NCI-H128 (cell line): ENCODE data around the gene GANC.
"Not testable (repeated sequence)": the region's sequence is repeated elsewhere in the genome, so short reads cannot be mapped to it uniquely, and the experiment has no call there.

Experiments
- DNase-seq: peaks from one replicate; lab custom pipeline; 2025; ENCODE audit not compliant: unreplicated experiment; lab: John Stamatoyannopoulos, UW

Gene GANC

GRCh38 chr15:42283671-42284070, 10.7 kb downstream of the GANC start:
- DNase-seq, result no peak

DNA sequence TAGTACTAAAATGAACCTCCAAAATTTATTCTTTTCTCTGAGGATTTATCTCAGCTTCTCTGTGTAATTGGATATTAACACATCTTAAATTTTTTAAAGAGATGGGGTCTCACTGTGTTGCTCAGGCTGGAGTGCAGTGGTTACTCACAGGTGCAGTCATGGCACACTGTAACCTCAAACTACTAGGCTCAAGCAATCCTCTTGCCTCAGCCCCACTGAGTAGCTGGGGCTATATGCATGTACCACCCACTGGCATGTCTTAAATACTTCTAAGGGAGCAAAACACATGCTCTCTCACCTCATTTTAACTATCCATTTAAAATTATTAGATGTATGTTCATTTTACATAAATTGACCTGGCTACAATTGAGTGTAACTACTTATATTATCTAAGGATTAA, 11.6 kb downstream of the GANC start:
- DNase-seq, result no peak

- no peak for DNase-seq
Observed at GRCh38 chr15:42285034-42285433, 12.0 kb downstream of the GANC start.

- DNase-seq, result no peak
Observed at GRCh38 chr15:42286445-42287029, 13.5 kb downstream of the GANC start.

DNA sequence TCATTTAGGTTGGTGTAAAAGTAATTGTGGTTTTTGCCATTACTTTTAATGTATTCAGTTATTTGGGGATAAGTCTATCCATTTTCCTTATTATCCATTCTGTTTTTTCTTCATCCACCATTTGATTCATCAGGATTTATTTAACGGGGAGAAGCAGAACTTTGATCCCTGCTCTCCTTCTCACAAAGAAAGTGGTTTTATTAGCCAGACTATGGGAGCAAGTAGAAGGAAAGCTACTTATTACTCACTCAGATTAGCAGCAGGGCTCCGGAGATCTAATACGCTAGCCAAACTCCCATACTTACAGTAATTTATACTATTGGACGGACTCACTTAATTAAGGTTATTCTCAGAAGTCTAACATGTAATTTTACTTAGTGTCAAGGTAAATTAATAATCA, 14.9 kb downstream of the GANC start:
- DNase-seq, result no peak

DNA sequence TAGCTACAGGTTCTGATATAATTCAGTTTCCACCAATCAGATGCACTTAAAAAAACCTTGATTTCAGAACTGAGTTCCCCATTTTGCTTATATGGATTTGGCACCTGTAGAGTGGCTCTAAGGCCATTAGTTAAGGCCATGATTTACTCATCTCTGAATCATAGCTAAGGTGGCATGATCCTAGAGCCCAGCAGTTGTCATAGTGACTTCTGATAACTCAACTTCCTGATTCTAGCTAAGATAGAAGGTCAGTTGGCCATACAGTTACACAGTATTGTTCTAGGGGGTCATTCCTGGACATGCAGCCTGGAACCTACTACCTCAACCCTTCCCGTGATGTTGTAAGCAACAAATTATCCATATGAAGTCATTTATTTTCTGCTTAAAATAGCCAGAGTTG, 16.2 kb downstream of the GANC start:
- no peak for DNase-seq

- not testable (repeated sequence) for DNase-seq
Observed at GRCh38 chr15:42301004-42301403, 28.0 kb downstream of the GANC start.

- DNase-seq, result no peak
Observed at GRCh38 chr15:42306681-42307080, 33.7 kb downstream of the GANC start.

DNA sequence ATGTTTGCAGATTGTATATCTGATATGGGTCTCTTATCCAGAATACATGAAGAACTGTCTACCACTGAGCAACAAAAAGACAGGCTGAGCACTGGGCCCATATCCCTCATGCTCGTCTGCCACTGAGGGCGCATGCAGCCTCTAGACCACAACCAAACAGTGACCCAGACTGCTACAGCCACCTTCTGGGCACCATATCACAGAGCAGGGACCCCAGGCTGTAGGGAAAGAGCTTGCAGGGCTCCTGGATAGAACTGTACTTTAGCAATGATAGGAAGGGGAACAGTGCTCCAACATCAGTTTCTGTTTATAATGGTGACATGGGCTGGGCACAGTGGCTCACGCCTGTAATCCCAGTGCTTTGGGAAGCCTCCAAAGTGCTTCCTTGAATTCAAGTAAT, 40.5 kb downstream of the GANC start:
- no peak for DNase-seq

DNA sequence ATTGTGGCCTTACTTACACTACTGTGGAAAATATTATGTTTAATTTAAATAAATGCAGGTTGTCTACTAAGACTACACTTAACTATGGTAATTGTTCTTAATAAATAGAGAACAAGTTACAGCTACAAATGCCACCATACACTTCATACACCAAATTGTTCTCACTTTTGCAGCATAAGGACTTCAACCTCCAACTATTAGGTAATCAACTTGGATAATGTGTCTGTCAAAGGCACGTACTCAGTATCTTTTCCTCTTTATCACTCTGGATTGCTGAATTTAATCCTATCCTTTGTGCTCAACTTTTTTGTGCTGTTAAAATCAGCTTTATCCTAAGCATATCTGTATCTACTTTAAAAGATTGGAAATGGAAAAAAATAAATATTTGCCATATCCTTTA, 41.8 kb downstream of the GANC start:
- DNase-seq, result no peak

DNA sequence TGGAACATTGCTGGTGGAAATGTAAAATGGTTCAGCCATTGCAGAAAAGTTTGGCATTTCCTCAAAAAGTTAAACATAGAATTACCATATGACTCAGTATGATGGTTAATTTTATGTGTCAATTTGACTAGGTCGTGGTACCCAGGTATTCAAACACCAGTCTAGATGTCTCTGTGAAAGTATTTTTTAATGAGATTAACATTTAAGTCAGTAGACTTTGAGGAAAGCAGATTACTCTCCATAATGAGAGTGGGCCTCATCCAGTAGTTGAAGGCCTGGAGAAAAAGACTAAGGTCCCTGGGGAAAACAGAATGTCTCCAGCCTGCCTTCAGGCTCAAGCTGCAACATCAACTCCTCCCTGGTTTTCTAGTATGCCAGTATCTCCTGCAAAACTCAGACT, 42.5 kb downstream of the GANC start:
- no peak for DNase-seq

- DNase-seq, result not testable (repeated sequence)
Observed at GRCh38 chr15:42316282-42316805, 43.3 kb downstream of the GANC start.

DNA sequence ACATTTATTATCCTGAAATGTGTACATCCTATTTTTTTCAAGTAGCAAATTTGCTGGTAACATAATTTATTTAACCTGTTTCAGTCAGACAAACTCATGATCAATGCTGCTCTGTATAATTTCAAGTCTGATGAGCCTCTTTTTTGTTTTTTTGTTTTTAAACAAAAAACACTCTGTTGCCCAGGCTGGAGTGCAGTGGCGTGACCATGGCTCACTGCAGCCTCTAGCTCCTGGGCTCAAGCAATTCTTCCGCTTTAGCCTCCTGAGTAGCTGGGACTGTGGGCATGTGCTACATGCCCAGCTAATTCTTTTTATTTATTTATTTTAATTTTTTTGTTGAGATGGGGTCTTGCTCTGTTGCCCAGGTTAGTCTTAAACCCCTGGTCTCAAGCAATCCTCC, 46.2 kb downstream of the GANC start:
- DNase-seq, result no peak

DNA sequence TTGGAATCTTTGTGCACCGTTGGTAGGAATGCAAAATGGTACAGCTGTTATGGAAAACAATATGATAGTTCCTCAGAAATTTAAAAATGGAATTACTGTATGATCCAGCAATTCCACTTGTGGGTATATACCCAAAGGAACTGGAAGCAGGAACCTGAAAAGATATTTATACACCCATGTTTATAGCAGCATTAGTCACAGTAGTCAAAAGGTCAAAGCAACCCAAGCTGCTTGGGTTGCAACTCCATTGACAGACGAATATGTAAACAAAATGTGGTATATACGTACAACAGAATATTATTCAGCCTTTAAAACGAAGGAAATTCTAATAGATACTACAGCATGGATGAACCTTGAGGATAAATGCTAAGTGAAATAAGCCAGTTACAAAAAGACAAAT, 51.3 kb downstream of the GANC start:
- DNase-seq, result no peak

- no peak for DNase-seq
Observed at GRCh38 chr15:42329161-42329560, 56.2 kb downstream of the GANC start.

GRCh38 chr15:42329992-42330391, 57.0 kb downstream of the GANC start:
- no peak for DNase-seq

DNA sequence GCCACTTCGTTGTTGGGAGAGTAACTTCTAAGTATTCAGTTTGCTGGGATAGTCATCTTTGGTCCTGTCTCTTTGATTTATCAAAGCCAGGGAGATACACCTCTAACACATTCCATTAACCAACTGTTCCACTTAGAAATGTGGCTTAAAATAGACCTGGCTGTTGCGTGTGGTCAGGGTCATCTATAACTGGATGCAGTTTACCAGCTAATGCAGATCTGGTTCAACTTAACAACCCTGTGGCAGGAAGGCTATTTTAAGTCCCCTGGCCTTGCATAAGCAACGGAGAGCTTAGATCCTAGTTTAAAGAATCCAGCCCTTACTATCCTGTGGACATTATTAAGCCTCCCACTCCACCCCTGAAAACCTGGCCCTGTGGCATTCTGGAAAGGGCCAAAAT, 58.2 kb downstream of the GANC start:
- DNase-seq, result no peak

GRCh38 chr15:42332331-42332730, 59.3 kb downstream of the GANC start:
- no peak for DNase-seq

DNA sequence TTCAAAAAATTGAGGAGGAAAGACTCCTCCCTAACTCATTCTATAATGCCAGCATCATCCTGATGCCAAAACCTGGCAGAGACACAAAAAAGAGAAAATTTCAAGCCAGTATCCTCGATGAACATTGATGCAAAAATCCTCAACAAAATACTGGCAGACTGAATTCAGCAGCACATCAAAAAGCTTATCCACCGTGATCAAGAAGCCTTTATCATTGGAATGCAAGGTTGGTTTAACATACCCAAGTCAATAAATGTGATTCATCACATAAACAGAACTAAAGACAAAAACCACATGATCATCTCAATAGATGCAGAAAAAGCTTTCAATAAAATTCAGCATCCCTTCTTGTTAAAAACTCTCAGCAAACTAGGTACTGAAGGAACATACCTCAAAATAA, 62.1 kb downstream of the GANC start:
- DNase-seq, result no peak

DNA sequence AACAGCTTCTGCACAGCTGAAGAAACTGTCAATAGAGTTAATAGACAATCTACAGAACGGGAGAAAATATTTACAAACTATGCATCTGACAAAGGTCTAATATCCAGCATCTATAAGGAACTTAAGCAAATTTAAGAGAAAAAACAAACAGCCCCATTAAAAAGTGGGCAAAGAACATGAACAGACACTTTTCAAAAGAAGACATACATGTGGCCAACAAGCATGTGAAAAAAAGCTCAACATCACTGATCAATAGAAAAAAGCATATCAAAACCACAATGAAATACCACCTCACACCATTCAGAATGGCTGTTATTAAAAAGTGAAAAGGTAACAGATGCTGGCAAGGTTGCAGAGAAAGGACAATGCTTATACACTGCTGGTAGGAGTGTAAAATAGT, 63.6 kb downstream of the GANC start:
- DNase-seq, result not testable (repeated sequence)

- DNase-seq, result not testable (repeated sequence)
Observed at GRCh38 chr15:42337104-42337503, 64.1 kb downstream of the GANC start.

DNA sequence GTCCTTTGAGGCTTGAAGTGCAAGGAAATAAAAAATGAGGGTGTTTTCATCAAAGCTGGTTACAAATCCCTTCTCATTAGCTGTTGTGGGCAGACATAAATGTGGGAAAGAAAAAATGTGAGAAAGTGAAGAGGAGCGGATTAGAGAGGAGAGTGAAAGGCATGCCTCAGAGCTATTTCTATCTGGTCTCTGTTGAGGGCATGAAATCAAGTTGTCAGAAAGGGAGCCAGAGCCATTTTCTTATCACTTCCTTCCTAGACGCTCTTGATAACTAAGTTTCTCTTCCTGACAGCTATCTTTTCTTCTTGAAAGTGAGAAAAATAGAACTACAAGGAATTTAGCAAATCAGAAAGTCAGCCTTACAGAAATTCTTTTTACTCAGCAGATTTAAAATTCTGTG, 65.5 kb downstream of the GANC start:
- no peak for DNase-seq

DNA sequence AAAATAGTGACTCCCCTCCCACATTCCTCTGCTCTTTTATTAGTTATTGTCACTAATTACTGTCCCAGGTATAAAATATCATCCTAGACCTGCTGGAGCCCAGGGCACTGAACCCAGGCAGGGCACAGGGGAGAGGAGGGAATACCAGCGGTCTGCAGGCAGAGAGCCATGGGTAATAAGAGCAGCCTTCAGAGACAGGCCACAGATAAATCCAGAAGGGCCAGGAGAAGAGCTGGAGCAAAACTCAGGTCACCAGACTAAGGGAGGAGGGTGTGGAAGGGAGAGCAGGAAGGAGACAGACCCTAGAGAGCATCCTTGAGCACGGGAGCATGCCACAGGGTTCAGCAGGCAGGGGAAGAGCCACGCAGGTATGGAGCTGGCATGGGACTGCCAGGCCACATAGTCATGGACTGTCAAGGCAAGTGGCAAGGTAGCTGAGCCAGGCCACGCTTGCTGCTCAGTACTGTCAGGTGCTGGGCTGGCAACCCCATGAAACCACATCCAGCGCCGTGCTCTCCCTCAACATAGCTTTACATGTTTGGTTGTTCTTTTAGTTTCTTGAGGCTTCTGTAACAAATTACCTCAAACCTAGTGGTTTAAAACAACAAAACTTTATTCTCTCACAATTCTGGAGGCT, 70.7 kb downstream of the GANC start:
- no peak for DNase-seq
